IMR-90 (cell line): Measurements from ENCODE around the gene PPM1L. TPM values are rescaled to one million over a fixed set of nuclear protein-coding genes. Genes with fewer than 3 reads are reported as not detected.

Experiments
- ATAC-seq: fragments of 200-7000 bp; cut with Tn5 transposase; 2 replicates; pipeline ENCODE4 v1.9.1; 2020; ENCODE audit warnings: low read depth, mild to moderate bottlenecking, moderate library complexity
- BruUV-seq: library from RNA; stranded (reverse); fragments of 400-500 nt; replicated peaks from 2 replicates; lab custom pipeline; 2021; lab: Mats Ljungman, UMichigan
- CTCF ChIA-PET: fragments of 300-600 bp; formaldehyde crosslinking; extraction: SDS; loops from one replicate; lab custom pipeline; 2021; ENCODE audit warnings: antibody characterized with exemption; lab: Yijun Ruan, JAX
- POLR2A ChIA-PET: fragments of 300-600 bp; sonication (Branson Sonifier 250); formaldehyde crosslinking; loops from one replicate; lab custom pipeline; 2022; ENCODE audit warnings: antibody characterized with exemption; ENCODE audit not compliant: unreplicated experiment; lab: Charles Lee
- DNase-seq: peaks from one replicate; pipeline ENCODE4 v3.0.0; 2013
- H2AFZ ChIP-seq: replicated peaks from 2 replicates; pipeline ENCODE3; 2013; ENCODE audit warnings: low read length, mild to moderate bottlenecking; ENCODE audit not compliant: poor library complexity
- H2AK5ac ChIP-seq: 2 replicates; pipeline ENCODE4 v1.6.1; 2013; ENCODE audit warnings: low read depth, low read length, inconsistent platforms
- H2AK9ac ChIP-seq: replicated peaks from 2 replicates; pipeline ENCODE3; 2013; ENCODE audit warnings: mild to moderate bottlenecking, low read depth, low read length, moderate library complexity; ENCODE audit not compliant: poor library complexity
- H2BK120ac ChIP-seq: 2 replicates; pipeline ENCODE4 v1.6.1; 2013; ENCODE audit warnings: low read depth, low read length, inconsistent platforms
- H2BK15ac ChIP-seq: 3 replicates; pipeline ENCODE4 v1.6.1; 2013; ENCODE audit warnings: low read depth, low read length, inconsistent platforms
- H2BK20ac ChIP-seq: 2 replicates; pipeline ENCODE4 v1.6.1; 2013; ENCODE audit warnings: low read depth, mild to moderate bottlenecking, inconsistent platforms, low read length, moderate library complexity
- H2BK5ac ChIP-seq: 2 replicates; pipeline ENCODE4 v1.6.1; 2013; ENCODE audit warnings: mild to moderate bottlenecking, low read depth, low read length, inconsistent platforms; ENCODE audit not compliant: poor library complexity, severe bottlenecking
- H3K14ac ChIP-seq: replicated peaks from 2 replicates; pipeline ENCODE4 v1.6.1; 2013; ENCODE audit warnings: low read depth, low read length, inconsistent platforms
- H3K18ac ChIP-seq: 2 replicates; pipeline ENCODE4 v1.6.1; 2013; ENCODE audit warnings: low read depth, low read length, control low read depth
- H3K23ac ChIP-seq: 2 replicates; pipeline ENCODE4 v1.6.1; 2013; ENCODE audit warnings: low read depth, low read length, inconsistent platforms
- H3K27ac ChIP-seq: 2 replicates; pipeline ENCODE4 v1.5.1; 2013; ENCODE audit warnings: mild to moderate bottlenecking, control low read depth, low read length; ENCODE audit not compliant: insufficient read depth
- H3K27me3 ChIP-seq: 2 replicates; pipeline ENCODE4 v1.6.1; 2013; ENCODE audit warnings: low read length; ENCODE audit not compliant: control insufficient read depth, insufficient read depth
- H3K36me3 ChIP-seq: 2 replicates; pipeline ENCODE4 v1.6.1; 2013; ENCODE audit warnings: low read length, mixed read lengths; ENCODE audit not compliant: control insufficient read depth, insufficient read depth
- H3K4ac ChIP-seq: 2 replicates; pipeline ENCODE4 v1.6.1; 2013; ENCODE audit warnings: low read depth, low read length, inconsistent platforms
- H3K4me1 ChIP-seq: 2 replicates; pipeline ENCODE4 v1.6.1; 2013; ENCODE audit warnings: low read length, mixed read lengths; ENCODE audit not compliant: control insufficient read depth, insufficient read depth
- H3K4me2 ChIP-seq: 2 replicates; pipeline ENCODE4 v1.6.1; 2013; ENCODE audit warnings: low read depth, mild to moderate bottlenecking, control low read depth, low read length, moderate library complexity
- H3K4me3 ChIP-seq: 2 replicates; pipeline ENCODE4 v1.5.1; 2013; ENCODE audit warnings: low read depth, mild to moderate bottlenecking, control low read depth, low read length, moderate library complexity; ENCODE audit not compliant: insufficient read depth
- H3K56ac ChIP-seq: 2 replicates; pipeline ENCODE4 v1.6.1; 2013; ENCODE audit warnings: low read length, inconsistent platforms; ENCODE audit not compliant: insufficient read depth; ENCODE audit errors: extremely low read depth
- H3K79me1 ChIP-seq, 2 experiments: 2 replicates each; pipeline ENCODE4 v1.6.1; 2013; ENCODE audit warnings: low read length in 2 of 2, inconsistent platforms in 1 of 2, low read depth in 1 of 2
- H3K9ac ChIP-seq: 2 replicates; pipeline ENCODE4 v1.6.1; 2013; ENCODE audit warnings: low read depth, low read length, control low read depth
- H3K9me1 ChIP-seq: 2 replicates; pipeline ENCODE4 v1.6.1; 2013; ENCODE audit warnings: low read length, inconsistent platforms; ENCODE audit not compliant: insufficient read depth
- H3K9me3 ChIP-seq: 2 replicates; pipeline ENCODE4 v1.6.1; 2013; ENCODE audit warnings: low read length; ENCODE audit not compliant: control insufficient read depth, insufficient read depth
- H4K20me1 ChIP-seq: 2 replicates; pipeline ENCODE4 v1.6.1; 2013; ENCODE audit warnings: low read length, inconsistent platforms; ENCODE audit not compliant: insufficient read depth
- H4K5ac ChIP-seq: 2 replicates; pipeline ENCODE4 v1.6.1; 2013; ENCODE audit warnings: mild to moderate bottlenecking, low read depth, low read length, control low read depth
- H4K8ac ChIP-seq, 2 experiments: 2 replicates each; pipeline ENCODE4 v1.6.1; 2013; ENCODE audit warnings: low read depth in 2 of 2, low read length in 2 of 2, control low read depth in 1 of 2, inconsistent platforms in 1 of 2
- H4K91ac ChIP-seq: 2 replicates; pipeline ENCODE4 v1.6.1; 2013; ENCODE audit warnings: low read depth, low read length, inconsistent platforms; ENCODE audit not compliant: insufficient read depth
- CTCF ChIP-seq: conservative IDR thresholded peaks from 2 replicates; pipeline ENCODE4 v1.5.1; 2012; ENCODE audit warnings: mild to moderate bottlenecking, low read depth, low read length, improper control_type of control experiment
- MAFK ChIP-seq: IDR thresholded peaks from 2 replicates; pipeline ENCODE4 v1.6.1; 2012; ENCODE audit warnings: low read depth, low read length, improper control_type of control experiment
- MAZ ChIP-seq: IDR thresholded peaks from 2 replicates; pipeline ENCODE4 v1.6.1; 2012; ENCODE audit warnings: low read depth, mild to moderate bottlenecking, low read length, improper control_type of control experiment, moderate library complexity, borderline replicate concordance
- NFE2L2 ChIP-seq: fragments of 150-350 bp; IDR thresholded peaks from 2 replicates; pipeline ENCODE4 v1.6.1; 2016; ENCODE audit warnings: low read depth, mild to moderate bottlenecking, low read length
- SMC3 ChIP-seq: fragments of 150-350 bp; IDR thresholded peaks from 2 replicates; pipeline ENCODE4 v1.6.1; 2016; ENCODE audit warnings: low read depth, mild to moderate bottlenecking, antibody characterized with exemption, low read length, moderate library complexity
- WGBS, 2 experiments: methylation state at CpG; one replicate each; pipeline versions ENCODE4 v1.1.5 to v1.1.7; 2013; ENCODE audit warnings: missing lambda C conversion rate in 2 of 2; ENCODE audit not compliant: insufficient read length in 1 of 2; ENCODE audit errors: extremely low coverage in 2 of 2; 5-methylcytosine and 5-hydroxymethylcytosine counted together
- dilution Hi-C: fragments of 300-500 bp; cut with HindIII; formaldehyde crosslinking; loops from one replicate; pipeline ENCODE4 v1.14.3; 2018; ENCODE audit warnings: low sequenced_read_pairs; ENCODE audit not compliant: unreplicated experiment
- in situ Hi-C: fragments of 300-500 bp; cut with MboI; formaldehyde crosslinking; loops from 3 replicates; pipeline ENCODE4 v1.14.3; 2019; ENCODE audit warnings: low sequenced_read_pairs, inconsistent platforms, mixed read lengths
- intact Hi-C: fragments of 100-400 bp; cut with micrococcal nuclease; formaldehyde crosslinking; loops from 2 replicates; pipeline ENCODE4 v1.10.0; 2022
- polyA plus RNA-seq, 3 experiments: library from polyadenylated mRNA; depleted of rRNA; stranded (reverse); fragments of >200 nt; gene quantifications; 2 replicates each; pipeline ENCODE4 v1.2.3, GENCODE V29; 2012; ENCODE audit warnings: low replicate concordance in 1 of 3
- total RNA-seq: library from RNA; depleted of rRNA; stranded (reverse); fragments of >200 nt; gene quantifications from 2 replicates; pipeline ENCODE4 v1.2.3, GENCODE V29; 2012

PPM1L gene
- total and polyA plus RNA-seq, 2 of the 4 experiments (the other 2 are of a cell fraction) = 0.14 to 0.18 TPM

GRCh38 chr3:160960568-160960967, 204.5 kb downstream of the PPM1L start:
- Histone ChIP-seq H2BK15ac (no peak overlapping the region), H4K8ac (no peak overlapping the region), H3K27me3 (no peaks in the 10 kb centered on the region), H3K23ac (no peak overlapping the region), H3K9me3 (no peaks in the 10 kb centered on the region), H4K5ac (no peak overlapping the region), H2BK5ac (no peak overlapping the region), H2BK20ac (no peak overlapping the region), H2AK9ac (no peak overlapping the region), H3K36me3 (no peaks in the 10 kb centered on the region), H3K18ac (no peak overlapping the region), H2AFZ (no peak overlapping the region), H3K9ac (no peak overlapping the region), H3K4ac (no peak overlapping the region), H2AK5ac (no peak overlapping the region), H3K9me1 (no peaks in the 10 kb centered on the region), H4K91ac (no peak overlapping the region), H3K79me1 (no peaks in the 10 kb centered on the region), H4K20me1 (no peaks in the 10 kb centered on the region), H3K4me3 (no peak overlapping the region), H3K4me1 (no peaks in the 10 kb centered on the region), H3K56ac (no peak overlapping the region), H2BK120ac (no peak overlapping the region), H3K14ac (no peak overlapping the region), H3K27ac (no peak overlapping the region), H3K4me2 (no peak overlapping the region)
- dilution Hi-C loops (no loop called here), intact Hi-C loops (no loop called here), in situ Hi-C loops (no loop called here)
- ATAC-seq = no peak
- no peak for DNase-seq
- no CpG with 5 or more reads among the region's 1 CpG for WGBS, 2 experiments
- BruUV-seq = no TSS peak
- ChIA-PET POLR2A (no interaction called here), CTCF (no interaction called here)
- TF ChIP-seq SMC3 (no peak), NFE2L2 (no peak), MAZ (no peak), CTCF (no peak), MAFK (no peak)
